Stimulated activated CD8-positive, alpha-beta memory T cell treated with anti-CD3 and anti-CD28 coated beads, Interleukin-7, amount 100 ng/mL, for 1 hour (primary cell): Measurements from ENCODE around the gene CMIP.
"Not testable (repeated sequence)": the region's sequence is repeated elsewhere in the genome, so short reads cannot be mapped to it uniquely, and the experiment has no call there.

Experiments
- DNase-seq, 2 donors: peaks; one replicate each; pipeline ENCODE4 v3.0.0-alpha.2; 2020; ENCODE audit warnings: low read depth in 2 of 2

The CMIP gene

GRCh38 chr16:81517629-81518438, 73.2 kb downstream of the CMIP start:
- no peak for DNase-seq

- DNase-seq, result no peak
Measured at GRCh38 chr16:81518439-81518757, 73.8 kb downstream of the CMIP start.

GRCh38 chr16:81519301-81520150, 74.9 kb downstream of the CMIP start:
- DNase-seq, result no peak

GRCh38 chr16:81520151-81520470, 75.5 kb downstream of the CMIP start:
- DNase-seq, result no peak

- no peak for DNase-seq
Measured at GRCh38 chr16:81520560-81521135, 76.0 kb downstream of the CMIP start.

GRCh38 chr16:81521141-81521626, 76.6 kb downstream of the CMIP start:
- DNase-seq, result peak; percentile 57 to 71

GRCh38 chr16:81522108-81522701, 77.6 kb downstream of the CMIP start:
- DNase-seq, result no peak

GRCh38 chr16:81522851-81523250, 78.2 kb downstream of the CMIP start:
- not testable (repeated sequence) for DNase-seq

- DNase-seq, result no peak
Measured at GRCh38 chr16:81523387-81524115, 78.9 kb downstream of the CMIP start.

- peak; percentile 18 to 53 for DNase-seq
Measured at GRCh38 chr16:81524382-81524781, 79.8 kb downstream of the CMIP start.

- not testable (repeated sequence) for DNase-seq
Measured at GRCh38 chr16:81524885-81525284, 80.3 kb downstream of the CMIP start.

- DNase-seq, result no peak
Measured at GRCh38 chr16:81526199-81526598, 81.6 kb downstream of the CMIP start.

- DNase-seq, result no peak
Measured at GRCh38 chr16:81526935-81527334, 82.3 kb downstream of the CMIP start.

GRCh38 chr16:81527477-81528178, 83.0 kb downstream of the CMIP start:
- DNase-seq, result no peak

GRCh38 chr16:81528256-81528655, 83.6 kb downstream of the CMIP start:
- DNase-seq, result no peak

GRCh38 chr16:81530296-81530721, 85.7 kb downstream of the CMIP start:
- no peak for DNase-seq

- DNase-seq, result no peak
Measured at GRCh38 chr16:81530814-81531213, 86.2 kb downstream of the CMIP start.

GRCh38 chr16:81531419-81531821, 86.8 kb downstream of the CMIP start:
- DNase-seq, result no peak

GRCh38 chr16:81532491-81533174, 88.0 kb downstream of the CMIP start:
- DNase-seq, result no peak

- no peak for DNase-seq
Measured at GRCh38 chr16:81533175-81533507, 88.5 kb downstream of the CMIP start.
